ENCODE data around the gene MYOCD. TPM values are rescaled to one million over a fixed set of nuclear protein-coding genes. Genes with fewer than 3 reads are reported as not detected.
"Not testable (repeated sequence)": the region's sequence is repeated elsewhere in the genome, so short reads cannot be mapped to it uniquely, and the experiment has no call there.

The MYOCD gene
- total RNA-seq, 4 donors from 2014 or later: 0.63 to 12.2 (median 7.1) TPM

GRCh38 chr17:12627177-12627629, 38.5 kb upstream of the MYOCD start:
- Histone ChIP-seq H3K4me1 (peaks cover 0 to 8% (median 0%) of the 10 kb centered on the region in 4 donors), H3K36me3 (no peaks in the 10 kb centered on the region), H3K9me3 (no peaks in the 10 kb centered on the region), H3K27me3 (no peaks in the 10 kb centered on the region), H3K4me3 (no peak overlapping the region), H3K27ac (peak overlapping the region in 2 of 4 donors; percentile 52 to 63)
- 52 to 59% methylated on average over 8 of the region's 8 CpGs for WGBS, 2 donors
- DNase-seq (ENCODE audit: low spot score in 2 of 2): peak; percentile 24 to 49
- no peak for TF ChIP-seq POLR2A (IDR thresholded peaks at IDR 0.05)
- TF ChIP-seq EP300 (IDR thresholded peaks at IDR 0.05): peak in 1 of 2 donors; percentile 54
- no peak for TF ChIP-seq CTCF (IDR thresholded peaks at IDR 0.05)

- TF ChIP-seq CTCF (IDR thresholded peaks at IDR 0.05): no peak
- no peak for TF ChIP-seq EP300 (IDR thresholded peaks at IDR 0.05)
- no peak for TF ChIP-seq POLR2A (IDR thresholded peaks at IDR 0.05)
- 59 to 64% methylated on average over 5 of the region's 5 CpGs for WGBS, 2 donors
- Histone ChIP-seq H3K36me3 (no peaks in the 10 kb centered on the region), H3K27ac (peak overlapping the region in 2 of 4 donors; percentile 52 to 63), H3K4me3 (no peak overlapping the region), H3K27me3 (no peaks in the 10 kb centered on the region), H3K9me3 (no peaks in the 10 kb centered on the region), H3K4me1 (peaks cover 0 to 8% (median 0%) of the 10 kb centered on the region in 4 donors)
- DNase-seq (ENCODE audit: low spot score in 2 of 2): no peak
These were observed 37.8 kb upstream of the MYOCD start for GRCh38 chr17:12627781-12628451.

GRCh38 chr17:12631076-12631475, 34.6 kb upstream of the MYOCD start:
- no peak for DNase-seq (ENCODE audit: low spot score in 2 of 2)
- H3K4me3 ChIP-seq: no peak overlapping the region
- H3K4me1 ChIP-seq: peaks cover 0 to 8% (median 0%) of the 10 kb centered on the region in 4 donors
- 39 to 49% methylated on average over 6 of the region's 6 CpGs for WGBS, 2 donors
- no peaks in the 10 kb centered on the region for H3K36me3 ChIP-seq
- no peak for TF ChIP-seq EP300 (IDR thresholded peaks at IDR 0.05)
- no peaks in the 10 kb centered on the region for H3K9me3 ChIP-seq
- H3K27me3 ChIP-seq: no peaks in the 10 kb centered on the region
- no peak overlapping the region for H3K27ac ChIP-seq

GRCh38 chr17:12632785-12633184, 32.9 kb upstream of the MYOCD start:
- no peaks in the 10 kb centered on the region for H3K36me3 ChIP-seq

GRCh38 chr17:12634789-12635414, 30.8 kb upstream of the MYOCD start:
- no peak for TF ChIP-seq POLR2A (IDR thresholded peaks at IDR 0.05)
- no peak for TF ChIP-seq EP300 (IDR thresholded peaks at IDR 0.05)
- TF ChIP-seq CTCF (IDR thresholded peaks at IDR 0.05): no peak
- Histone ChIP-seq H3K4me3 (no peak overlapping the region), H3K36me3 (no peaks in the 10 kb centered on the region), H3K4me1 (no peaks in the 10 kb centered on the region), H3K27ac (no peak overlapping the region), H3K27me3 (no peaks in the 10 kb centered on the region), H3K9me3 (no peaks in the 10 kb centered on the region)
- WGBS, 2 donors: 40 to 51% methylated on average over 11 of the region's 11 CpGs
- no peak for DNase-seq (ENCODE audit: low spot score in 2 of 2)

More at GRCh38 chr17:12632785-12633184, 32.9 kb upstream of the MYOCD start:
- Histone ChIP-seq H3K27ac (peak overlapping the region in 1 of 4 donors; percentile 35), H3K27me3 (no peaks in the 10 kb centered on the region), H3K4me1 (peaks cover 0 to 5% (median 0%) of the 10 kb centered on the region in 4 donors), H3K9me3 (no peaks in the 10 kb centered on the region), H3K4me3 (no peak overlapping the region)
- DNase-seq (ENCODE audit: low spot score in 2 of 2): no peak
- TF ChIP-seq EP300 (IDR thresholded peaks at IDR 0.05) (no peak), CTCF (IDR thresholded peaks at IDR 0.05) (no peak), POLR2A (IDR thresholded peaks at IDR 0.05) (no peak)
- 76 to 78% methylated on average over 5 of the region's 5 CpGs for WGBS, 2 donors

GRCh38 chr17:12635996-12636395, 29.7 kb upstream of the MYOCD start:
- not testable (repeated sequence) for H3K36me3 ChIP-seq; H3K9me3 ChIP-seq; H3K27me3 ChIP-seq; H3K27ac ChIP-seq; H3K4me1 ChIP-seq; H3K4me3 ChIP-seq; DNase-seq (ENCODE audit: low spot score in 2 of 2)
- 94 to 96% methylated on average over 6 of the region's 6 CpGs for WGBS, 2 donors

Data from tibial nerve (tissue), 4 donors.